H1 (cell line): ENCODE results near the gene KLHL36. TPM values are rescaled to one million over a fixed set of nuclear protein-coding genes. Genes with fewer than 3 reads are reported as not detected.

Experiments
- CTCF ChIA-PET: fragments of 300-600 bp; sonication (Branson Sonifier 250); formaldehyde crosslinking; loops from one replicate; lab custom pipeline; 2021; ENCODE audit not compliant: partially characterized antibody; lab: Charles Lee
- POLR2A ChIA-PET: fragments of 300-600 bp; sonication (Branson Sonifier 250); formaldehyde crosslinking; loops from one replicate; lab custom pipeline; 2021; ENCODE audit warnings: inconsistent platforms; ENCODE audit not compliant: partially characterized antibody; lab: Charles Lee
- DNase-seq, 2 experiments: peaks; one replicate each; pipeline versions ENCODE4 v3.0.0 to v3.0.0-alpha.2; 2010 to 2022; ENCODE audit warnings: low spot score in 2 of 2, low read depth in 1 of 2, mixed read lengths in 1 of 2
- FAIRE-seq: peaks from 2 replicates; lab custom pipeline; 2011; peaks lifted over from hg19 to GRCh38; lab: Jason Lieb, UNC
- H2AFZ ChIP-seq: 2 replicates; pipeline ENCODE4 v1.8.1; 2012; ENCODE audit warnings: low read length, inconsistent platforms
- H2AK5ac ChIP-seq: 2 replicates; pipeline ENCODE4 v1.6.1; 2013; ENCODE audit warnings: low read depth, low read length
- H2BK120ac ChIP-seq: replicated peaks from 2 replicates; pipeline ENCODE3; 2013; ENCODE audit warnings: low read depth, low read length, inconsistent platforms
- H2BK12ac ChIP-seq: 2 replicates; pipeline ENCODE4 v1.6.1; 2013; ENCODE audit warnings: low read depth, low read length
- H2BK15ac ChIP-seq: 2 replicates; pipeline ENCODE4 v1.6.1; 2013; ENCODE audit warnings: low read length
- H2BK20ac ChIP-seq: 2 replicates; pipeline ENCODE4 v1.6.1; 2013; ENCODE audit warnings: low read length
- H2BK5ac ChIP-seq: 2 replicates; pipeline ENCODE4 v1.6.1; 2013; ENCODE audit warnings: low read depth, low read length
- H3K14ac ChIP-seq: 2 replicates; pipeline ENCODE4 v1.6.1; 2013; ENCODE audit warnings: inconsistent platforms; ENCODE audit not compliant: insufficient read length
- H3K18ac ChIP-seq: 2 replicates; pipeline ENCODE4 v1.6.1; 2013; ENCODE audit warnings: low read length; ENCODE audit errors: extremely low read depth
- H3K23ac ChIP-seq: 2 replicates; pipeline ENCODE4 v1.6.1; 2013; ENCODE audit warnings: inconsistent platforms; ENCODE audit not compliant: insufficient read length
- H3K23me2 ChIP-seq: 2 replicates; pipeline ENCODE4 v1.6.1; 2013; ENCODE audit warnings: low read depth, low read length
- H3K27ac ChIP-seq: 2 replicates; pipeline ENCODE4 v1.6.1; 2011; ENCODE audit warnings: low read depth, low read length, inconsistent platforms
- H3K27me3 ChIP-seq, 4 experiments: replicated peaks in 1 of 4; 1 replicate in 1 of 4; 2 replicates in 3 of 4; pipeline versions ENCODE4 v1.6.1 to v1.8.1; 2011 to 2013; ENCODE audit warnings: low read length in 3 of 4, mild to moderate bottlenecking in 3 of 4, inconsistent platforms in 2 of 4, mixed read lengths in 2 of 4, moderate library complexity in 1 of 4; ENCODE audit not compliant: control insufficient read depth in 3 of 4, insufficient read depth in 3 of 4; ENCODE audit errors: extremely low read depth in 1 of 4
- H3K36me3 ChIP-seq, 4 experiments: 2 replicates each; pipeline versions ENCODE4 v1.6.1 to v1.8.1; 2011 to 2013; ENCODE audit warnings: mild to moderate bottlenecking in 4 of 4, low read length in 3 of 4, moderate library complexity in 2 of 4, control low read depth in 1 of 4, inconsistent platforms in 1 of 4; ENCODE audit not compliant: insufficient read depth in 4 of 4, control insufficient read depth in 2 of 4
- H3K4ac ChIP-seq: replicated peaks from 2 replicates; pipeline ENCODE3; 2013; ENCODE audit warnings: low read length, low read depth, mixed read lengths, inconsistent platforms; ENCODE audit not compliant: insufficient read length
- H3K4me1 ChIP-seq, 4 experiments: replicated peaks in 1 of 4; 1 replicate in 1 of 4; 2 replicates in 3 of 4; pipeline versions ENCODE4 v1.6.1 to v1.8.1; 2011 to 2013; ENCODE audit warnings: low read length in 3 of 4, inconsistent platforms in 2 of 4, mixed read lengths in 1 of 4; ENCODE audit not compliant: insufficient read depth in 4 of 4, control insufficient read depth in 3 of 4
- H3K4me2 ChIP-seq, 2 experiments: 2 replicates each; pipeline versions ENCODE4 v1.6.1 to v1.8.1; 2011 to 2013; ENCODE audit warnings: low read depth in 2 of 2, low read length in 2 of 2, control low read depth in 1 of 2, inconsistent platforms in 1 of 2, mild to moderate bottlenecking in 1 of 2; ENCODE audit not compliant: insufficient read depth in 1 of 2
- H3K4me3 ChIP-seq, 4 experiments: fragments of 200-600, 300-600 bp in 1 of 4; sonication (generic), shearing (Covaris generic), sonication (Bioruptor Twin) in 1 of 4; 2 replicates each; pipeline versions ENCODE4 v1.5.1 to v1.8.1; 2011 to 2016; ENCODE audit warnings: low read length in 4 of 4, low read depth in 3 of 4, control low read depth in 2 of 4, inconsistent platforms in 2 of 4, mild to moderate bottlenecking in 2 of 4, mixed read lengths in 1 of 4, moderate library complexity in 1 of 4; ENCODE audit not compliant: insufficient read depth in 2 of 4; ENCODE audit errors: extremely low read depth in 1 of 4
- H3K56ac ChIP-seq: replicated peaks from 2 replicates; pipeline ENCODE3; 2013; ENCODE audit warnings: low read depth, mild to moderate bottlenecking, mixed read lengths, low read length, inconsistent platforms; ENCODE audit not compliant: insufficient read length
- H3K79me1 ChIP-seq: 2 replicates; pipeline ENCODE4 v1.6.1; 2013; ENCODE audit warnings: low read depth, low read length, control low read depth
- H3K79me2 ChIP-seq, 2 experiments: 2 replicates each; pipeline versions ENCODE4 v1.6.1 to v1.8.1; 2012 to 2013; ENCODE audit warnings: low read length in 2 of 2, mild to moderate bottlenecking in 2 of 2, inconsistent platforms in 1 of 2; ENCODE audit not compliant: insufficient read depth in 2 of 2, control insufficient read depth in 1 of 2
- H3K9ac ChIP-seq, 4 experiments: replicated peaks in 1 of 4; 1 replicate in 1 of 4; 2 replicates in 3 of 4; pipeline versions ENCODE4 v1.6.1 to v1.8.1; 2011 to 2013; ENCODE audit warnings: low read depth in 3 of 4, low read length in 3 of 4, control low read depth in 2 of 4, mild to moderate bottlenecking in 2 of 4, moderate library complexity in 2 of 4, inconsistent platforms in 1 of 4; ENCODE audit errors: extremely low read depth in 1 of 4
- H3K9me3 ChIP-seq, 2 experiments: 2 replicates each; pipeline versions ENCODE4 v1.6.1 to v1.8.1; 2012 to 2013; ENCODE audit warnings: mild to moderate bottlenecking in 2 of 2, moderate library complexity in 2 of 2, control low read depth in 1 of 2, inconsistent platforms in 1 of 2, low read depth in 1 of 2, low read length in 1 of 2, mixed read lengths in 1 of 2; ENCODE audit not compliant: insufficient read depth in 2 of 2
- H4K20me1 ChIP-seq, 2 experiments: replicated peaks in 1 of 2; 2 replicates each; pipeline versions ENCODE3 to v1.8.1; 2011 to 2013; ENCODE audit warnings: inconsistent platforms in 2 of 2, low read length in 2 of 2, mild to moderate bottlenecking in 1 of 2; ENCODE audit not compliant: insufficient read depth in 2 of 2, control insufficient read depth in 1 of 2
- H4K5ac ChIP-seq: 2 replicates; pipeline ENCODE4 v1.6.1; 2013; ENCODE audit warnings: low read length, low read depth, mixed read lengths, inconsistent platforms; ENCODE audit not compliant: insufficient read length
- H4K8ac ChIP-seq: 2 replicates; pipeline ENCODE4 v1.8.0; 2013; ENCODE audit warnings: mild to moderate bottlenecking, moderate library complexity, low read length, inconsistent platforms; ENCODE audit not compliant: insufficient read depth; ENCODE audit errors: extremely low read depth
- H4K91ac ChIP-seq: replicated peaks from 2 replicates; pipeline ENCODE3; 2013; ENCODE audit warnings: low read length, mixed read lengths, inconsistent platforms; ENCODE audit not compliant: insufficient read length
- CBX5 ChIP-seq: fragments of 300-800, 300-1000 bp; sonication (generic); IDR thresholded peaks from 2 replicates; pipeline ENCODE4 v1.7.1; 2016; ENCODE audit warnings: antibody characterized with exemption, low read length, low read depth
- KDM4A ChIP-seq: IDR thresholded peaks from one replicate; pipeline ENCODE4 v1.7.1; 2012; ENCODE audit warnings: low read depth, mild to moderate bottlenecking, moderate library complexity, low read length, inconsistent platforms; ENCODE audit not compliant: severe bottlenecking
- RBBP5 ChIP-seq: IDR thresholded peaks from 2 replicates; pipeline ENCODE4 v1.7.1; 2012; ENCODE audit warnings: low read depth, mild to moderate bottlenecking, inconsistent platforms, low read length, moderate library complexity, borderline replicate concordance
- RXRA ChIP-seq: IDR thresholded peaks from 2 replicates; pipeline ENCODE4 v1.6.1; 2011; ENCODE audit warnings: low read depth, mild to moderate bottlenecking, low read length, moderate library complexity; ENCODE audit not compliant: insufficient read depth
- WGBS, 2 experiments: shearing (Covaris generic) in 1 of 2; methylation state at CpG; one replicate each; pipeline versions ENCODE4 v1.1.6 to v1.1.7; 2013 to 2015; ENCODE audit warnings: low lambda C conversion rate in 2 of 2, mixed read lengths in 2 of 2, inconsistent platforms in 1 of 2, low coverage in 1 of 2, missing lambda C conversion rate in 1 of 2; ENCODE audit not compliant: insufficient replicate concordance in 2 of 2, insufficient coverage in 1 of 2, insufficient read length in 1 of 2; ENCODE audit errors: extremely low coverage in 1 of 2, missing lambda C conversion rate in 1 of 2; 5-methylcytosine and 5-hydroxymethylcytosine counted together
- polyA plus RNA-seq, 7 experiments: library from polyadenylated mRNA; depleted of rRNA in 3 of 7; stranded (reverse) in 5 of 7; unstranded in 2 of 7; fragments of >200 nt in 5 of 7; fragments of 200-250 nt in 2 of 7; gene quantifications; 1 replicate in 5 of 7; 2 replicates in 1 of 7; 4 replicates in 1 of 7; pipeline versions ENCODE4 v1.2.1 to v1.2.3, GENCODE V29; 2011 to 2013; ENCODE audit warnings: missing spikeins in 2 of 7, mixed read lengths in 2 of 7
- total RNA-seq: library from RNA; stranded (reverse); fragmentation: NEBNext Ultra II Directional; extraction: Animal tissue kit (Norgen Biotek cat#: 25700); gene quantifications from 2 replicates; pipeline ENCODE4 v1.2.1, GENCODE V29; 2021

The KLHL36 gene
- total and polyA plus RNA-seq, 2 of the 8 experiments (the other 6 are each of a cell fraction or from before 2014, with no cell fraction given) = 22.9 to 33.6 TPM

DNA sequence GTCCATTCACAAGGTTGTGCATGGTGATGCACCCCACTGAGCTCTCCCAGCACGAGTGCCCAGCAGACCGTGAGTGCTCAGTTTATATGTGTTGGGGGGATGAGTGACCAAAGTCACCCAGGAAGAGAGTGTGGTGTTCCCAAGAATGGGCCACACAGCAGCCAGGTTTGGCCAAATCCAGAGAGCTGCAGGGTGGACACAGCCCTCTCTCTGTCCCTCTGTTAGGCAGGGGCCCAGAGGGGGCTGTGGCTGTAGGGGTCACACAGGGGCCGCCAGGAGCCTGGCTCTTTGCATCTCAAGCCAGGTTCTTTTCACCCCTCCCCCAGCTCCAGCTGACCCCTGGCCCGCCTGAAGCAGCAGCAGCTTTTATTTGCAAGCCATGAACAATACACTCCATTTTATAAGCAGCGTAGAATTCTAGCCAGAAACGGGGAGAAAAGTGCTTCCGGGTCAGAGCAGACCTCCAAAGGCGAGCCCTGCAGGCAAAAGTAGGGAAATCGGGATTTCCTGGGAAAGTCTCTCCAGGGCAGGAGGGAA, 43.8 kb upstream of the KLHL36 start:
- WGBS, 2 experiments = 66% methylated on average over 9 of the region's 9 CpGs; no CpG with 5 or more reads in 1 of the 2 experiments
- peaks cover 0 to 58% of the 10 kb centered on the region in 2 experiments; a peak in 2 of 4 replicates for H3K79me2 ChIP-seq

More for the DNA sequence above, 43.8 kb upstream of the KLHL36 start:
- no peak overlapping the region for H4K8ac ChIP-seq
- 0 out of 2 replicates have a peak overlapping the region, but pooled peaks have one; percentile 72 for H2BK15ac ChIP-seq
- H2BK5ac ChIP-seq = peak overlapping the region; percentile 35; the same call in 1 of the 2 replicates
- H3K27me3 ChIP-seq = peaks cover 0 to 3% (median 1%) of the 10 kb centered on the region in 4 experiments; a peak in 3 of 7 replicates
- H3K4ac ChIP-seq = no peak overlapping the region
- H2AK5ac ChIP-seq = 0 out of 2 replicates have a peak overlapping the region, but pooled peaks have one; percentile 84
- FAIRE-seq (no peak), DNase-seq (no peak)
- ChIA-PET POLR2A (interaction anchor here (1.3 to 2.4 kb wide), 2 partner anchors 10 to 12 kb away, joined by 4 to 11 read pairs; no protein-coding TSS in a partner anchor), CTCF (interaction anchor here (0.8 to 1.8 kb wide), 3 partner anchors 37 to 98 kb away, joined by 3 to 5 read pairs (median 3); no protein-coding TSS in a partner anchor)
- H3K27ac ChIP-seq = no peak overlapping the region
- no peaks in the 10 kb centered on the region for H3K36me3 ChIP-seq
- peaks cover 4 to 28% (median 22%) of the 10 kb centered on the region in 4 experiments for H3K4me1 ChIP-seq
- H3K14ac ChIP-seq = no peak overlapping the region
- 0 out of 2 replicates have a peak overlapping the region, but pooled peaks have one; percentile 32 for H2BK20ac ChIP-seq
- H3K18ac ChIP-seq = peak overlapping the region; percentile 32; the same call in 1 of the 2 replicates
- H4K91ac ChIP-seq = peak overlapping the region; percentile 83
- H3K23me2 ChIP-seq = 0 out of 2 replicates have a peak, but pooled peaks cover 2% of the 10 kb centered on the region
- H3K4me2 ChIP-seq = peak overlapping the region; percentile 27 to 32; a peak in 2 of 4 replicates
- no peak overlapping the region for H3K56ac ChIP-seq
- no peak overlapping the region for H3K4me3 ChIP-seq
- H2AFZ ChIP-seq = no peak overlapping the region
- no peak overlapping the region; a peak in 1 of 7 replicates for H3K9ac ChIP-seq
- peaks cover 18 to 21% of the 10 kb centered on the region in 2 experiments for H4K20me1 ChIP-seq
- no peak overlapping the region for H4K5ac ChIP-seq
- peaks cover 3 to 7% of the 10 kb centered on the region in 2 experiments; a peak in 2 of 4 replicates for H3K9me3 ChIP-seq
- no peak for TF ChIP-seq KDM4A
- 0 out of 2 replicates have a peak, but pooled peaks have one; percentile 54 for TF ChIP-seq RXRA
- TF ChIP-seq CBX5 = no peak
- TF ChIP-seq RBBP5 = peak; percentile 45; the same call in 1 of the 2 replicates
- TF ChIP-seq, all 59 proteins: peak for 2
- H3K23ac ChIP-seq = no peak overlapping the region
- no peak overlapping the region for H2BK12ac ChIP-seq
- H2BK120ac ChIP-seq = no peak overlapping the region
- H3K79me1 ChIP-seq = peaks cover 9% of the 10 kb centered on the region; the same call in 1 of the 2 replicates
